NCI-H187 treated with DMSO at 0.1 percent for 48 hours (cell line): ENCODE measurements around the gene SH3GLB2.

Source experiments
- DNase-seq: peaks from one replicate; lab custom pipeline; 2025; lab: John Stamatoyannopoulos, UW

The SH3GLB2 gene

GRCh38 chr9:129028192-129028966, at the start of gene SH3GLB2:
SH3GLB2 (minus strand) TSS chr9:129028331; CDS start chr9:129028154, 177 bp downstream.
- DNase-seq, result peak; percentile 1

- DNase-seq, result no peak
Measured at GRCh38 chr9:129077236-129077635, 49.1 kb upstream of the SH3GLB2 start.

- no peak for DNase-seq
Measured at GRCh38 chr9:129076640-129077037, 48.5 kb upstream of the SH3GLB2 start.

- no peak for DNase-seq
Measured at GRCh38 chr9:129075996-129076639, 48.0 kb upstream of the SH3GLB2 start.

- DNase-seq, result no peak
Measured at GRCh38 chr9:129074106-129074505, 46.0 kb upstream of the SH3GLB2 start.

- DNase-seq, result no peak
Measured at GRCh38 chr9:129073404-129073803, 45.3 kb upstream of the SH3GLB2 start.

GRCh38 chr9:129072171-129072570, 44.0 kb upstream of the SH3GLB2 start:
- DNase-seq, result no peak

GRCh38 chr9:129071526-129072126, 43.5 kb upstream of the SH3GLB2 start:
- no peak for DNase-seq

- DNase-seq, result no peak
Measured at GRCh38 chr9:129070696-129071525, 42.8 kb upstream of the SH3GLB2 start.

GRCh38 chr9:129069862-129070641, 41.9 kb upstream of the SH3GLB2 start:
- DNase-seq, result no peak

- DNase-seq, result no peak
Measured at GRCh38 chr9:129068990-129069861, 41.1 kb upstream of the SH3GLB2 start.

- DNase-seq, result no peak
Measured at GRCh38 chr9:129068110-129068509, 40.0 kb upstream of the SH3GLB2 start.

GRCh38 chr9:129064499-129064908, 36.4 kb upstream of the SH3GLB2 start:
- DNase-seq, result no peak

- DNase-seq, result no peak
Measured at GRCh38 chr9:129063061-129063460, 34.9 kb upstream of the SH3GLB2 start.

GRCh38 chr9:129060991-129061390, 32.9 kb upstream of the SH3GLB2 start:
- no peak for DNase-seq

- no peak for DNase-seq
Measured at GRCh38 chr9:129059796-129060785, 32.0 kb upstream of the SH3GLB2 start.

GRCh38 chr9:129058965-129059795, 31.0 kb upstream of the SH3GLB2 start:
- no peak for DNase-seq

GRCh38 chr9:129054163-129054851, 26.2 kb upstream of the SH3GLB2 start:
- no peak for DNase-seq
